NOMO-1 (cell line): ENCODE results near the gene MYRF.
A peak's percentile ranks its signal among the peaks of the same experiment; 100 is the strongest.

ENCODE experiments used
- DNase-seq, 2 experiments: peaks; one replicate each; lab custom pipeline; 2025; ENCODE audit not compliant: unreplicated experiment in 2 of 2; lab: John Stamatoyannopoulos, UW

Gene MYRF

DNA sequence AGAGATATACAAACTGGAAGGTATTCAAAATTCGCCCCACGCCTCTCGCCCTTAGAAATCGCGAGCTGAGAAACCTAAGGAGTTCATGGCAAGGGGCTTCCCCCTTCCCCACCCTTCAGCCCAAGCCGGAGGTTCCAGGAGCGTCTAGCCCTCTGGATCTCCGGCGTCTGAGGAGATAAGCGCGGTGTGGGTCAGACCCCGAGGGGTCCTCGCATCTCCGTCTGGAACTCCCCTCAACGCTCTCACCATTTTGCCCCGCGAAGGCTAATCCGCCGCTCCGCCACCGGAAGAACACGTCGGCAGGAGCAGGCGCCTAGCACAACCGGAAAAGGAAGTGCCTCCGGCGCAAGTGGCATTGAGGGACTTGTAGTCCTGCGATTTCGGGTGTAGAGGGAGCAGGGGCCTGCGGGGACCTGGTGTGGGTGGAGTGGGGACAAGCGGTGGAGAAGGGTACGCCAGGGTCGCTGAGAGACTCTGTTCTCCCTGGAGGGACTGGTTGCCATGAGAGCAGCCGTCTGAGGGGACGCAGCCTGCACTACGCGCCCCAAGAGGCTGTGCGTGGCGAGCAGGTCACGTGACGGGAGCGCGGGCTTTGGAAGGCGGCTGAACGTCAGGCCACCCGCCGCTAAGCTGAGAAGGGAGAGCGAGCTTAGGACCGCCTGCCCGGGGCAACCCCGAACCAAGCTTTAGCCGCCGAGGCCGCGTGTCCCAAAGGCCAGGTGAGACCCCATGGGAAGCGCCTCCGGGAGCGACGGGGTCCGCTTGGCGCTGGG is 40.1 kb downstream of the MYRF start, which contains the start of the genes FEN1 and TMEM258:
Gene FEN1 (plus strand): TSS at position 602 of the 773 bp plus-strand sequence. CDS start 2,451 bp downstream, outside the sequence.
Gene TMEM258 (minus strand): TSS at position 290 of the 773 bp plus-strand sequence. CDS start 41 bp downstream, at position 249.
- DNase-seq = peak; percentile 91 to 97

DNA sequence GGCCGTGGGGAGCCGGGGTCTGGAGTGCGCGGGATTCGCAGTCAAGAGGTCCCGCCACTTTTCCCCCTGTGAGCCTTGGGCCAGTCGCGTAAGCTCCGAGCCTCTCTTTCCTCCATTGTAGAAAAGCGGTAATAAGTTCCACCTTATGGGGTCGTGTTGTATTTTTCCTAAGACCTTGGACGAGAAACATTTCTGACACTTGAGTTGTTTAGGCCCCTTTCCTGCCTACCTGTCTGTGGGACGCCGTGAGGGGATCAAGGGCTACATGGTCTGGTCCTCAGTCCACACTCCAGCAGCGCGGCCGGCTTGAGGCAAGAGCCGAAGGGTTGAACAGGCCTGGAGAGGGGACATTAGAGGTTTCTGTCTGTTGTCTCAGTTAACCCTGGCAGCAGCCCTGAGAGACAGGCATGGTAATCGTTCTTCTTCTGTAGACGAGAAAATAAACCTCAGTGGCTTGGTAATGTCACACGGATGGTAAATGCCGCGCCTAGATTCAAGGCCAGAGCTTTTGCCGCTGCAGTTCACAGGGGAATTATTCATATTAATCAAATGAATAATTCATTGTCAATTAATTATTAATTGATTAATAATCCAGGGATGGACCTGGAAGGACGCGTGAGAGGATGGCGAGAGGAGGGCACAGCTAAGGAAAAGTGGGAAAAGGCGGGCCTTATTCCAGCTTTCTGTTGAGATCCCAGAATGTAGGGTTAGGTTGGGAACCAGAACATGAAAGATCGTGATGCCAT is 40.8 kb downstream of the MYRF start:
- DNase-seq = peak in 1 of 2 experiments; percentile 29

DNA sequence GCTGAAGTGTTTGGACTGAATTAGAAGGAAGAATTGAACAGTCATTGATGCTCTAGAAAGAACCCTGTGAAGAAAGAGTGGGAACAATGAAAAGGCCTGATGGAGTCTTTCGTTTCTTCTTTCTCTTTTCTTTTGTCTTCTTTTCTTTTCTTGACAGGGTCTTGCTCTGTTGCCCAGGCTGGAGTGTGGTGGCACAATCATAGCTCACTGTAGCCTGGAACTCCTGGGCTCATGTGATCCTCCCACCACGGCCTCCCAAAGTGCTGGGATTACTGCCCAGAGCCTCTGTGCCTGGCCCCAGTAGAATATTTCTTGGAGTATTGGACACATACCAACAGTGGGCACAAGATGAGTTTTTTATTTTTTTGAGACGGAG is 41.4 kb downstream of the MYRF start:
- no peak for DNase-seq

DNA sequence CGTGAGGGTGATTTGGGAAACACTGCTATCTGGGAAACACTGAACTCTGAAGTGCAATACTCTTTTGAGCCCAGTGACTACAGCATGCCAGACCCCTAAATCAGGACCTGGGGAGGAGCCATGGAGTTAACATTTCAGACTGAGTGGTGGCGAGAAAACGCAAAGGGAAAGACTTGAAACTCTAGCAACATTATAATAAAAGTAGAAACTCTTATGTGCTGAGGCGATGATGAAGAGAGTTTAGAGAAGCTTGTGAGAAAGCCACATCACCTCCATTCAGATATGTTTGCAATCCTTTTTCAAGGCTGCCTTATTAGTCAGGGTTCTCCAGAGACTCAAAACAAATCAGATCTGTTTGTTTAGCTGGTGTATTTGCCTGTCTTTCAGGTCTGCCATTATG is 42.1 kb downstream of the MYRF start:
- DNase-seq = no peak

DNA sequence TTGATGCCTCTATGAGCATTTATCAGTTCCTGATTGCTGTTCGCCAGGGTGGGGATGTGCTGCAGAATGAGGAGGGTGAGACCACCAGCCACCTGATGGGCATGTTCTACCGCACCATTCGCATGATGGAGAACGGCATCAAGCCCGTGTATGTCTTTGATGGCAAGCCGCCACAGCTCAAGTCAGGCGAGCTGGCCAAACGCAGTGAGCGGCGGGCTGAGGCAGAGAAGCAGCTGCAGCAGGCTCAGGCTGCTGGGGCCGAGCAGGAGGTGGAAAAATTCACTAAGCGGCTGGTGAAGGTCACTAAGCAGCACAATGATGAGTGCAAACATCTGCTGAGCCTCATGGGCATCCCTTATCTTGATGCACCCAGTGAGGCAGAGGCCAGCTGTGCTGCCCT is 43.0 kb downstream of the MYRF start:
- no peak for DNase-seq

DNA sequence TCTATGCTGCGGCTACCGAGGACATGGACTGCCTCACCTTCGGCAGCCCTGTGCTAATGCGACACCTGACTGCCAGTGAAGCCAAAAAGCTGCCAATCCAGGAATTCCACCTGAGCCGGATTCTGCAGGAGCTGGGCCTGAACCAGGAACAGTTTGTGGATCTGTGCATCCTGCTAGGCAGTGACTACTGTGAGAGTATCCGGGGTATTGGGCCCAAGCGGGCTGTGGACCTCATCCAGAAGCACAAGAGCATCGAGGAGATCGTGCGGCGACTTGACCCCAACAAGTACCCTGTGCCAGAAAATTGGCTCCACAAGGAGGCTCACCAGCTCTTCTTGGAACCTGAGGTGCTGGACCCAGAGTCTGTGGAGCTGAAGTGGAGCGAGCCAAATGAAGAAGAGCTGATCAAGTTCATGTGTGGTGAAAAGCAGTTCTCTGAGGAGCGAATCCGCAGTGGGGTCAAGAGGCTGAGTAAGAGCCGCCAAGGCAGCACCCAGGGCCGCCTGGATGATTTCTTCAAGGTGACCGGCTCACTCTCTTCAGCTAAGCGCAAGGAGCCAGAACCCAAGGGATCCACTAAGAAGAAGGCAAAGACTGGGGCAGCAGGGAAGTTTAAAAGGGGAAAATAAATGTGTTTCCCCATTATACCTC is 43.6 kb downstream of the MYRF start:
- DNase-seq = no peak

DNA sequence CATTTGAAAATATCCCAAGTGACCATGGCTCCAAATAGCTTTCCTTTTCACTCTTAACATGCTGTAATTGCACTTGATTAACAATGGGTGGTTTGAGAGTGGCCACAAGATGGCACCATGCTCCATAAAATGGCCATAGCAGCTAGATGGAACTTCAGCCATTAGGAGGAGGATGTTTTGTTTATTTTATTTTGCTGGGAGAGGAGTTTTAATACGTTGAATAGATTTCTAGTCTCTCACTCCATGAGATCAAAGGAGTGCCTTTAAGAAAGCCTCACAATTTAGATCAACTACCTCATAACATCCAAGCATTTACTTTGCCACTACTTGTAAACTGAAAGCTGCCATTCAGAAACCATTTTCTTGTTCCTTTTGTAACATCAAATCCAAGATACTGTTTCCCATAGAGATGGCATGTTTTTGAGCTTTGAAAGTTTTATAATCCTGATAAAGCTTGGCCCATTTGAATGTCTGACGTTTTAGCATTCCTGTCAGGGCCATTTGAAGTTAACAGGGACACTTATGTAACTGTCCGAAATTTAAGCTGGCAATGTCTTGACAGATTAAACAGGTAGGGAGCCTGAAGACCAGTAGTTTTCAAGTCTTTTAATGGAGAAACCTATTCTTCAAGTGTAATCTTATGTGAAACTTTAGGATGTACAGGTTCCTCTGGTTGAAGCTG is 45.0 kb downstream of the MYRF start:
- peak; percentile 12 to 64 for DNase-seq

DNA sequence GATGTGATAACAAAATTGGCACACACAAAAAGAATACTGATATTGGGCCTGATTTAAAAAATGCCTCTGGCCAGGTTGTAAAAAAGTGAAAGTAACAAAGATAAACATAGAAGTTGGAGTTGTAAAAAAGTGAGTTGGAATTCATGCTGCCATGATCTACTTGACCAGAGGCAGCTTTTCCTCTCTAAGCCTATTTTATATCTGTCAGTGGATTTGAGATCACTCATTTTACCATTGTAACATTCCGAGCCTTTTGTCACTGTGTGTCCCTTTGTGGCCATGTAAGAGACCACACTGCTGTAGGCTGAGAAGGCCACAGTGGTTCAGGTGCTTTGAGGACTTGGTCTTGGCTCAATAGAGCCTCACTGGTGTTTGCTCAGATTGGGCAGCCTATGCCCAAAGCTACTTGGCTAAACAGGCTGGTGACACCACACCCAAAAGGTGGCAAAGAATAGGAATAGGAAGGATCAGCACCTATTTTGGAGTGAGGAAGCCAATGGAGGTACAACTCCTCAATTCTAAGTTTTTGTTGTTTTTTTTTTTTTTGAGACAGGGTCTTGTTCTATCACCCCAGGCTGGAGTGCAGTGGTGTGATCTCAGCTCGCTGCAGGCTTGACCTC is 47.3 kb downstream of the MYRF start:
- DNase-seq = no peak

DNA sequence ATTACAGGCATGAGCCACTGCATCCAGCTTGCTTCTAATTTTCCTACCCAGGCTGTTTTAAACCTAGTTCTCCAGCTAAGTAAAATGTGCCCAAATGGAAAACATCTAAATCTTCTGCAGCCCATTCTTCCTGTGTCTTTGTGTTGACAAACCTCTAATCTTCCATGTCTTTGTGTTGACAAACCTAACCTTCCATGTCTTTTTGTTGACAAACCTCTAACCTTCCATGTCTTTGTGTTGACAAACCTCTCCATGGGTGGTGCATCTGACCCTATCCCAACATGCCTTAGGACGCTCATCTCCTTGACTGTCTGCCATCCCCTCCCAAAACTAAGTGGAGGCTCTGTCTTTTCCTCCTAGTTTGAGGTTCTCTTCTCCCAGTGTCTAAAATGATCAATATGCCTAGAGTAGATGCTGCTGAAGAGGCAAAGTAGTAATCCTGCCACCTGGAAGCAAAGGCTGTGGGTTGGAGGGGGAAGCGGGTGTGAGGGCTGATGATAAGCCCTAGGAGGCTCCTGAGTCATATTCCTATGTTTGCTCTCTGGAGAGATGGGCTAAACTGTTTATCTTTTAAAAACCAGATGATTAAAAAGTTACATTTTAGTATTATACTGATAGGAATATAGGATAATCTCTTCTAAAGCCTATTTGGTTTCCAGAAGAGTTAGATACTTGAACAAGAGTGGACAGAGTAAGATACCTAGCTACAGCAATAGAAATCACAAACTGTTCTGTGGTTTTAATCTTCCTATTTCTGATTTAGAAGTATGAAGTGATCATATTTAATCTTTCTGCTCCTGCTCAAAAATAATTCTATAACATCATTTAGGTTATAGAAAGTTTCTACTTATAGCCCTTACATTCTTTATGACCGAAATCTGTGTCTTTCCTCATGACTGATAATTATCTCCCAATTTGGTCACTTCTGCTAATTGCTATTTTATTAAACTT is 48.2 kb downstream of the MYRF start:
- DNase-seq = no peak

DNA sequence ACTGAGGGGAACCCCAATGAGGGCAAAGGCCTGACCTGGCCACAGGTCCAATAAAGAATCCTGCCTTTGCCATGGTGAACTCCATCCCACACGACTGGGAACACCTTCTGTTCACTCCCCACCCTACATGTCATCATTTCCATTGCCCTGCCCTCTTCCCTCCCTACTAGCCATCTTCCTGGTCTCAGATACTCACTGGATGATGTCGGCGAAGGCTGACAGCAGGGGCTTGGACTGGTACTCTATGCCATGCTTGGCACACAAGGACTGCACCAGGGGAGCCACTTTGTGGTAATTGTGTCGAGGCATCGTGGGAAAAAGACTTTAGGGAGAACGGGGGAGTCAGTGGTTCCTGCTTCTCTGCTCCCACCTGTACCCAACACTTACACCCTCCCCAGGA is 50.2 kb downstream of the MYRF start:
- DNase-seq = no peak

DNA sequence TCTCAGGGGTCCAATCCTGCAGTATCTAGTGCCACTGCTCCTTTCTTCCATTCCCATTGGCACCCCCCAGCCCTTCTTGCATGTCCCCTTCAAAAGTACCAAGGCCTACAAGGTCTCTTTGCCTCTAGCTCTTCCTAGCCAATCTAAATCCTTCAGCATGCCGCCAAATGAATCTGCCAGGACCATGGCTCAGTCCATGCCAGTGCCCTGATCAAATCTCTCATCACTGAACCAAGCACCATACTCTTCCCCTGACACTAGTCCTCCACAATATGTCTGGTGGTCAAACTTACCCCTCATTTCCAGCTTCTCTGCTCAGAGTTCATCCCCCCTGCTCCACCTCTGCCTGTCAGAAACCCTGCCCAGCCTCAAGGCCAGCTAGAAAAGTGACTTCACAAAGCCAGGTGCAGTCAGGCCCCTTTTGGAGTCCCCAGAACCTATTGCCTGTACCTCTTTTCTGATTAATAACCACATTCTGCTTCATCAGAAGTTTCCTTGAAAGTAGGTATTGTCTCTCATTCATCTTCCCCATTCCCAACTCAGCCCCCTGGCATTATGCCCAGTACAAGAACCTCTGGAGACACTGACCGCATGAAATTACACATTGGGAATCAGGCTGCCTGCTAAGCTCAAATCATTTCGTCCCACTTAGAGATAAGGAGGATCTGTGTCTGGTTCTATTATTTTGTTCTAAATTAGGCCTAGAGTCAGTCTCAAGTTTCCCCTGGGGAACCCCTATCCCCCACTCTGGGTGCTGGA is 51.6 kb downstream of the MYRF start:
- DNase-seq = no peak

DNA sequence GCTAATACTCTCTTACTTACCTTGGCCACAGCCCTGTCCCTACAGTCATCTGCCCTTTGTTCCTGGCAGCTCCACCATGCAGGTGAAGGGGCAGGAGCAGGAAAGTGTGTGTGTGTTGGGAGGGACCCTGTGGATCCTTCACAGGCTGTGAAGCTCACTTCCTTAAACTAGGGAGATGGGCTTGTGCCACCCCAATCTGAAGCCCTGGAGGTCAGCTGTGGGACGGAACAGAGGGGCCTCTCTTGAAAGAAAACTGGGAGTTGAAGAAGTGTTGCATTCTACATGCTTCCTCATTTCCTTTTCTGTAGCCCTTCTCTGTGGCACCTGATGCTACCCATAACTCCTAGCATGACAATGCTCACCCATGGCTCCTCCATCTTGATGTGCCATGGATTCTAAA is 52.7 kb downstream of the MYRF start:
- DNase-seq = no peak

DNA sequence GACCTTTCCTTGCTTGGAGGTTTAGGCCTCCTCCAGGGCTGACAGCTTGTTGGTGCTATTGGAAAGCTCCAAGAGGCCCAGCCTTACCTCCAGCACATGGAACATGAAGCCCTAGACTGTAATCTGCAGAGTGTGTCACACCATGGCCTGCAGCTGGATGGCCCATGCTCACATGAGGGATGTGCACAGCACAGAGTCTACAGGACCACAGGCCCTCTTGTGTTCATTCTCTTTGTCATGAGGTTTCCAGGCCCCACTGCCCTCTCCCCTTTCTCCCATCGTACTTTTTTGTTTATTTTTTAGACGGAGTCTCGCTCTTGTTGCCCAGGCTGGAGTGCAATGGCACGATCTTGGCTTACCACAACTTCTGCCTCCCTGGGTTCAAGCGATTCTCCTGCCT is 54.3 kb downstream of the MYRF start:
- DNase-seq = no peak

DNA sequence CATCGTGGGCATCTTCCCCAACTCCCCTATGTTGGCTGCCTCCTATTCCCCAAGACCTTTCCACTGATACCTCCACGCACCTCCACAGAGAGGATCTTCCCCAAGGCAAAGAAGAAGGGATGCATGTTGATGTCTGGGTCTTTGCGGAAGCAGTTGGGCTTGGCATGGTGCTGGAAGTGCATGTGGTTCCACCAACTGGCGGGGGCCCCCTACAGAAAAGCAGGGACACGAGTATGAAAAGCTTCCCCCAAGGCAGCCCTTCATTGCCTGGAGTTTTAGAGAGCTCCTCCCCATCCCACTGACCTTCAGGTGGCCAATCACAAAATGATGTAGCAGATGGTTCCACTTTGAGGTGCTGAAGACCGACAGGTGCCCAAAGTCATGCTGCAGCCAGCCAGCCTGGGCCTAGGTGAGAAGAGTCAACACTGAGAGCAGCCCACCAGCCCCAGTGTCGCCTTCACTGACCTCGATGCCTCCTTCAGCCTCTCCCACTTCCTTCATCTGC is 58.3 kb downstream of the MYRF start:
- DNase-seq = no peak

DNA sequence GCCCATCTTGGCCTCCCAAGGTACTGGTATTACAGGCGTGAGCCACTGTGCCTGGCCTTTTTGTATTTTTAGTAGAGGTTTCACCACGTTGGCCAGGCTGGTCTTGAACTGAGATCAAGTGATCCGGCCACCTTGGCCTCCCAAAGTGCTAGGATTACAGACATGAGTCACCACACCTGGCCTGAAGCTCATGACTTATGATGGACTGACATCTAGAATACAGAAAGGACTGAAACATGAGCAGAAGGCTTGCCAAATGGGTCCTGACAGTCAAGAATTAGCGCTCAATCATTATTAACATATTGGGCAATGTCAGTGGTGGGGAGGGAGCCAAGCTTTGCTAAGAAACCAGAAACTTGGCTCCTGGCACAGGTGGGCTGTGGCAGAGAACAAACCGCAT is 59.4 kb downstream of the MYRF start:
- DNase-seq = no peak

DNA sequence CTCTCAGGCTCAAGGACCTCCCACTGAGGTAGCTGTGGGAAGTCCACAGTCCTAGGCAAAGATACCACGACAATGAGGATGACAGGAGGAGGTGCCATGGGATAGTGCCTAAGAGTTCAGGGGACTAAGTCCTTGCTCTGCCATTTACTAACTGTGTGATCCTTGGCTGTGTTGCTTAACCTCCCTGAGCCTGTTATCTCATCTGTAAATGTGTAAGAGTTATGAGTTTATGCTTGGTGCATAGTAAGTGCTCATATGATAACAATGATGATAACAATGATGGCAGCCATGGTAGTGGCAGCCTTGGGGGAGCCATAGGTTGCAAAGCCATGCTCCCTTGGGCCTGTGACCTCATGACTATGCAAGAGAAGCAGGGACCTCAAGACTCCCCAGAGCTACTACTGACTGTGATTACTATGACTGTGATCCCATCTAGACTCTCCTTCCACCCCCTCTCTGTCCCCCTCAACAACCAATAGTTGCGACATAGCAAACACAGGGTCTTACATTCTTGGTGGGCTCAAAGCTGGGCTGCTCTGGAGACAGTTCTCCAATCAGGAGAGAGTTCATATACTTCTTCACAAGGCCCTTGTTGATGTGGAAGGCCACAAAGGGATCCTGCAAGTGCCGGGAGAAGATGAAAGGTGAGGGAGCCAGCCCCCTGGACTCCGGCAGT is 60.4 kb downstream of the MYRF start:
- DNase-seq = no peak

DNA sequence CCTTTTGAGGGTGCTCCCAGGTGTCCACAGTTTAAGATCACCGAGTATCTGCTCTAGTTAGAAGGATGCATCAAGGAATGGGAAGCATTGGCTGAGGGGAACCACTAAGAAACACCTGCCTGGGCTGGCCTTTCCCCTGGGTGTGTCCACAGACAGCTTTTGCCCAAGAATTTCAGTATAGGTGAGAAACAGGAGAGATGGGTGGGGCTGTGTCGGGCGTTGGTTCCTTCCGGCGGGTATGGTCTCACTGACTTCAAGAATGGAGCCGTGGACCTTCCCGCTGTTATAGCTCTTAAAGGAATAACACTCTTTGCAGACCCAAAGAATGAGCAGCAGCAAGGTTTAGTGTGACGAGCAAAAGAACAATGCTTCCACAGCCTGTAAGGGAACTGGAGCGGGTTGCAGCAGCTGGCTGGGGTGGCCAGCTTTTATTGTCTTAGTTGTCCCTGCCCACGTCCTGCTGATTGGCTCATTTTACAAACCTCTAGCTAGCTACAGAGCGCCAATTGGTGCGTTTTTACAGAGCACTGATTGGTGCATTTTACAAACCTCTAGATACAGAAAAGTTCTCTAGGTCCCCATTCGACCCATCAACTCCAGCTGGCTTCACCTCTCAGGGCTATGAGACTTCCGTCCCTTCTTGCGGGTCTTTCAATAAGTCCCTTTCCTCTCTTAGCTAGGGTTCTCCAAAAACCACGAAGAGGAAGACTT is 62.0 kb downstream of the MYRF start:
- peak in 1 of 2 experiments; percentile 47 for DNase-seq
